Stimulated activated CD8-positive, alpha-beta memory T cell treated with anti-CD3 and anti-CD28 coated beads, Interleukin-15, amount 100 ng/mL, for 1 hour (primary cell): ENCODE results near the gene LTBP1.

ENCODE experiments used
- DNase-seq: peaks from one replicate; pipeline ENCODE4 v3.0.0-alpha.2; 2020; ENCODE audit warnings: low read depth

The LTBP1 gene

DNA sequence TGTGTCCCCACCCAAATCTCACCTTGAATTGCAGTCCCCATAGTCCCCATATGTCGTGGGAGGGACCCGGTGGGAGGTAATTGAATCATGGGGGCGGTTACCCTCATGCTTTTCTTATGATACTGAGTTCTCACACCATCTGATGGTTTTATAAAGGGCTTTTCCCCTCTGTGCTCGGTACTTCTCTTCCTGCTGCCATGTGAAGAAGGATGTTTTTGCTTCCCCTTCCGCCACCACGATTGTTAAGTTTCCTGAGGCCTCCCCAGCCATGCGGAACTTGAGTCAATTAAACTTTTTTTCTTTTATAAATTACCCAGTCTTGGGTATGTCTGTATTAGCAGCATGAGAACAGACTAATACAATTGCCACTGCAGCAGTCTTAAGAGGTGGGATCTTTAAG is 134.9 kb downstream of the LTBP1 start:
- no peak for DNase-seq

GRCh38 chr2:33083699-33084387 is 137.1 kb downstream of the LTBP1 start:
- DNase-seq, result no peak

DNA sequence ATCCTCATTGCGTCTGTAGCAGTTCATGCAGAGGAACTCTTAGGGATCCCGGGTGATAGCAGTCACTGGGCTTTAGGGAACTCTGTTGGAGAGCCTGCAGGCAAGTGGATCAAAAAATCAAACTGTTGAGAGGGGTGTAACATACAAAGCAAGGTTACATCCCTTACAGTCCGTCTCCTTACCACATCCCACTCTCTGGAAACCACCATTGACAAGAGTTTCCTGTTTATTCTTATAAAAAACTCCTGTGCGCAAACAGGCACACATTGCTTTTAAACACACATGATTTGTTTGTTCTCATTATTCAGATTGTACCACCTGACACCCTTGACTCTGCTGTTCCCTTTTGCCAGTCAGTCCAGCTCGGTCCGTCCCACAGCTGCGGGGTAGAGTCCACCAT is 137.7 kb downstream of the LTBP1 start:
- no peak for DNase-seq

- no peak for DNase-seq
These were observed 138.9 kb downstream of the LTBP1 start for GRCh38 chr2:33085646-33086045.

- DNase-seq, result no peak
These were observed 139.8 kb downstream of the LTBP1 start for GRCh38 chr2:33086400-33087015.

GRCh38 chr2:33090553-33091134 is 143.9 kb downstream of the LTBP1 start:
- DNase-seq, result no peak

DNA sequence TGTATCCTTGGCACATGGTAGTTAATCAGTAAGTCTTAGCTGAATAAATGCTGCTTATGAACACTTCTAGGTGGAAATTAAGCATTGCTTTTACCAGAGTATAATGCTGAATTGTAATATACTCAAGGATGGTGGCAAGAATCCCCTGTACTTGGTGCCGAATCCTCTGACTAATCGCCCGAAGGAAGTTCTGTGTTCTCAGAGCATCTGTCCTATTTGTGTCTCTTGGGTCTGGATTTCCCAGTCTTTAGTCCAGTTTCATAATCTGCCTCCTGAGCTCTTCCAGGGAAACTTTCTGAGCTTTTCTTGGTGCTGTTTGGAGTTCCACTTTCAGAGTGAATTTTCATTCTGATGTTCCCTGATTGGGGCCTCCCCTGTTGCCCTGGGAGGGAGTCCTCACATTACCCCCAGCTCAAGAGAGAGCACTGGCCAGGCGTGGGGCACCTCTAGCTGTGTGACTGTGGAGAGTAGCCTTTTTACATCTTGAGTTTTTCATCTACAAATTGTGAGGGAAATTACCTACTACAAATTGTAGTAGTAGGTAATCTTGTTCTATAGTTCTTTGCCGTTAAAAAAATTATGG is 144.9 kb downstream of the LTBP1 start:
- no peak for DNase-seq

GRCh38 chr2:33093283-33093993 is 146.7 kb downstream of the LTBP1 start:
- DNase-seq, result no peak

GRCh38 chr2:33094303-33094702 is 147.6 kb downstream of the LTBP1 start:
- no peak for DNase-seq

GRCh38 chr2:33099989-33100388 is 153.2 kb downstream of the LTBP1 start:
- DNase-seq, result no peak

GRCh38 chr2:33100921-33101320 is 154.2 kb downstream of the LTBP1 start:
- no peak for DNase-seq

DNA sequence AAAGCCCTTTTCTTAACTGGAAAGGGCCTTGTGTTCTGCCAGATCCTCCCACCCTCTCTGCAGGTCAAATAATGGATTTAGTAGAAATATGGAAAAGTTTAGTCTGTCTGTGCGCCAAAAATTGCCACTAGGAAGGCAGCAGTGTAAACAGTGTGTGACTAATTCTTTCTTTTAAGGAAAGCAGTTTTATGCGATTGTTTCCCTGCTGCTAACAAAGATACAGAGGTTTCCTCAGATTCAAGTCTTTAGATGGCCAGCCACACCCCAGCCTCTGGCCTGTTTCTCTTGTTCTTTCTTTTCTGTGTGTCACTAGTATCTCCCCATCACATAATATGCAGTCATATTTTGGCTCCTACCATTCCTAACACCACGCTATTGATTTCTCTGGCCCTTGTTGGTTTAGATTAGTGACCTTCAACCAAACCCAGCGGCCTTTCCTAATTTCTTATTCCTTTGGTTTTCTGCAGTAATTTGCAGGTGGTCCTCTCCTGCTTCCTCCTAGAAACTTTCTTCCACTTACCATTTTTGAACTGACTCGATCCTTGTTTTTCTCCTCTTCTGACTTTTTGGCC is 157.4 kb downstream of the LTBP1 start:
- no peak for DNase-seq

GRCh38 chr2:33104726-33105125 is 158.0 kb downstream of the LTBP1 start:
- no peak for DNase-seq

- no peak for DNase-seq
These were observed 159.4 kb downstream of the LTBP1 start for GRCh38 chr2:33106115-33106514.

DNA sequence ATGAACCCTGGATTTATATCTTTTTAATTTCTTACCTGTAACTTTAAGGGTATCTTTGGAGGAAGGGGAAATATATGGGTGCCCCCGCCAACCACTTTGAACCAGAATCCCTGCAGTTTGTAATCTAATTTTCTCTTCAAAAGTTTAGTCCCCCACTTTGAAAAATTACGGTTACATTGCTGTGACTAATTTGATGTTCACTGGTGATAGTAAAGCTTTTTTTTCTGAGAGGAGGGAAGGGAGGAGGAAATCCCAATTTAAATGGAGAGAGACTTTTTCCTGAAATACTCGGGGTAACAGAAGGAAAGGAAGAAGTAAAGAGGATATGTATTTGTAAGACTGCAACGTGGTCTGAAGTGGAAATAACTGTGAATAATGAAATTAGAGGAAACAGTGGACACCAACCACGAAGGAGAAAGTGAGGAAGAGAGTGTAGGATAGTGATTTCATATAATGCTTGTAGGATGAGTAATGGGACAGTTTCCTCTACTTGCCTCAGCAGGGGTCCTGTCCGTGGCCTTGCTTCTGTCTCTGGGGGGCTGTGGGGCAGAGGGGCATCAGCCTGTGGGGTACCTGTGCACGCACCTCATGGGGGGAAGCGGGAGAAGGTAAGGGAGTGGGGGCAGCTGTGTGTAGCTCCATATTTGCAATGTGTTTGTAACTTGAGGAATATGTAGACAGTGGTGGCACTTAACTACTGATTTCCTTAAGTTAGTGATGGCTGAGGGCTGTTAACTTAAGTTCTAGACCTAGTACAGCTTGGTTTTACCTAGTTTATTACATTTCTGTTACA is 161.1 kb downstream of the LTBP1 start:
- no peak for DNase-seq

- no peak for DNase-seq
These were observed 162.0 kb downstream of the LTBP1 start for GRCh38 chr2:33108483-33109443.

DNA sequence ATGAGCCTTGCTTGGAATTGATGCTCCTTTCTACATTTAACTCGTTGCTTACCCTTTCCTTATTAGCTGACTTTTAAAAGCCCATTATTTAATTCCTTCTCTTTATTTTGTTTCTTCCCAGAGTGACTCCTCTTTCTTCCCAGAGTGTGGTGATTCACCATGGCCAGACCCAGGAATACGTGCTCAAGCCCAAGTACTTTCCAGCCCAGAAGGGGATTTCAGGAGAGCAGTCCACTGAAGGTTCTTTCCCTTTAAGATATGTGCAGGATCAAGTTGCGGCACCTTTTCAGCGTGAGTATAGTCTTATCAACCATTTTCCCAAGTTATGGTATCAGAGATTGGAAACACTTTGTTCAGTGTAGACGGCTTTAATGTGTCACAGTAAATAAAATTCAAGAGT is 163.7 kb downstream of the LTBP1 start:
- DNase-seq, result no peak

DNA sequence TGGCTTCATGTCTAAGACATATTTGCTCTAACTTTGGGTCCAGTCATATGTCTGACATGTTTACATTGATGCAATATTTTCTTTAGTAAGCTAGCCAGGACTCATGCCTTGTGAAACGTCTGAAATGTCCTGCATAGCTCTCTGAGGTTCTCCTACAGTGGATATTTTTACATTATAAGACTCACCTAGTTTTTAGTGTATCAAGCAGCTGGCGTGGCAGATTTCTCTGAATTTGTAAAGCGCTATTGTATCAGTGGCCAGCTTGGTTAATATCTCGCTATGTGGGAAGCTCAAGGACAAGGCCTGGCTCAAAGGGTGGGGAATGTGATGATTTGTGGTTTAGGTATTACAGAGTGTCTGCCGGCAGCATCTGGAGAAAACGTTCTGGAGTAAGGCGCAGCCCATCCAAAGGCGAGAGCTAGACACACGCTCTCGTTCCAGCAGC is 164.3 kb downstream of the LTBP1 start:
- no peak for DNase-seq

GRCh38 chr2:33115196-33115595 is 168.4 kb downstream of the LTBP1 start:
- DNase-seq, result no peak

DNA sequence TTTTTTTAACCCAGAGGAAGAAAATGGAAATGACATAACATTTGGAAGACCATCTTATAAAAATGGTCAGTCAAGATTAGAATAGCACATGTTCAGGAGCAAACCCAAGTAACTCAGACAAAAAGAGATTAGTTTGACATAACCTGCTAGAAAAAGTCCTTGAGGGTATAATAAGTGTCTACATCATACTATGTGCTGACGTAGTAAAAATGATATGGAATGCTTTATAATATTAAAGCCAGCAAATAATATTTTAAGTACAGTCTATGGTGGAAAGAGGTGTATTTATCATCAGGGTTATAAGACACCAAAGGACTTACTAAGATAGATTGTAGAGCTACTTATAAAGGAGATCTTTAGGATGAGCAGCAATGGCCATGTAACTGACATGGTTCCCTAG is 169.0 kb downstream of the LTBP1 start:
- no peak for DNase-seq
